Tongue (tissue), 2 donors: Measurements from ENCODE around the gene DRAXIN. TPM values are rescaled to one million over a fixed set of nuclear protein-coding genes. Genes with fewer than 3 reads are reported as not detected.

Experiments
- DNase-seq: peaks from one replicate; pipeline ENCODE4 v3.0.0-alpha.2; 2015
- total RNA-seq: library from RNA; depleted of rRNA; stranded (reverse); fragments of >200 nt; gene quantifications from one replicate; pipeline ENCODE4 v1.2.3, GENCODE V29; 2014

Gene DRAXIN
- total RNA-seq, 1 donor from 2014 or later, result 0.31 TPM

DNA sequence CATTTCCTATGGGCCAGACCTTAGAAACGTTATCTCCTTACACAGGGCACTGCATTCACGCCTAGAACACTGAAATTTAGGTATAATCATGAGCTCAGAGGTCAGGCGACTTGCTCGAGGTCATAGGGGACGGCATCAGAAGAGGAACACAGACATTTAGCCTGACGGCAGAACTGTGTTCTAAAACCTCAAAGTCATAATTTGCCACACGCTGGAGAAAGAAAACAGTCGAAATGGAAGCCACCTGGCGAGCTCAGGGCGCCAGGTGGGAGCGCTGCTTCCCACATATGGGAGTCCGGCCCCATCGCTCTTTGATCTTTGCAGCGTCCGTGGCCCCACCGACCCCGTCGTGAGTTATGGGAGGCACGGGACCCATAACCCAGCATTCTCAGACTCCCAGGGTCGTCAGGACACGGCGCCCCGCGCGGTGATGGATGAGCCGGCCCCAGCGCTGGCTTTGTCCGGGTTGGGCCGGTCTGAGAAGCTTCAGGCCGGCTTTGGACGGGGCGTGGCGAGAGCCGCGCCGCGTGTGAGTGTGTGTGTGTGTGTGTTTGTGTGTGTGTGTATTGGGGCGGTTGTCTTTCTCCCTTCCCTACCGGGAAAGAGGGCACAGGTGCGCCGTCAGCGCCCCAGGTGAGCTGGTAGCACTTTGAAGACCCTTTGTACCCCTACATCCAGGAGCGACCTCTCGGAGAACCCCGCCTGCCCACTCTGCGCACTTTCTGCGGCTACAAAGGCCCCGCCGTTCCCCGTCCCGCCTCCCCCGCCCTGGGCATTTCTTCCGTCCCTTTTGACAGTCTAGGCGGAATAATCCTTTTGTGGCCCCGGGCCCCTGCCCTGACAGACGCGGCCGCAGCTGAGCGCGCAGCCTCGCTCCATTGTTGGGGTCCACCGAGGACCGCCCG is 861 bp upstream of the DRAXIN start:
- peak; percentile 42 for DNase-seq

DNA sequence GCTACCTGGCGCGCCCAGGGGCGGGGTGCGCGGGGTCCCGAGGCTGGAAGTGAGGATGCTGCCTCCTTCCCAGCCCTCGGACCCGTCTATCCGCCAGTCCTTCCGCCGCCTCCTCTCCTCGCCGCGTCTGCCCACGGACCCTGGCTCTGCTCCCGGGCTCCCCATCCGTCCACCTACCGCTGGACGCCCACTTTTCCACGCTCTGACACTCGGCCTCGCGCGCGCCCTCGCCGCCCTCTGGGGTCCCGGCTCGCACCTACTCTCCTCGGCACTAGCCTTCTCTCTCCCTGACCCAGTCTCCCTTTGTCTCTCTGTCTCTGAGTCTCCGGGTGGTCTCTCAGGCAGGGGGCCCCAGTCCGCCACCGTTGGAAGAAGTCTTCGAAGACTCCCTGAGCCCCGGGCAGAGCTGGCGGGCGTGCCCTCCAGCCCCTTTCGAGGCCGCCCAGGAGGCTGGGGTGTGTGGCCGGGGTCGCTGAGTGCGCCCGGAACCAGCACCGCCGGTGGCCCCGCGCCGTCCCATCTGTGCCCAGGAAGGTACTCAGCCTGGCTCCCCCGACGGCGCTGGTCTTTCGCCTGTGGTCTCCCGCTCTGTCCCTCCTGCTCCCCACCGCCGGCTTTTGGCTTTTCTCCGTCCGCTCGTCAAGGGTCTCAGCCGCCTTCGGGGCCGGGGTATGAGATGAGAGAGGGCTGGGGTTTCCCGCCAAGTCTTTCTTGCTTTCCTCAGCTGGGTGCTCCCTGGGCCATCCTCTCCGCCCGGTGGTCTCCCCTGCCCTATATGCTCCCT is 610 bp downstream of the DRAXIN start:
- no peak for DNase-seq

DNA sequence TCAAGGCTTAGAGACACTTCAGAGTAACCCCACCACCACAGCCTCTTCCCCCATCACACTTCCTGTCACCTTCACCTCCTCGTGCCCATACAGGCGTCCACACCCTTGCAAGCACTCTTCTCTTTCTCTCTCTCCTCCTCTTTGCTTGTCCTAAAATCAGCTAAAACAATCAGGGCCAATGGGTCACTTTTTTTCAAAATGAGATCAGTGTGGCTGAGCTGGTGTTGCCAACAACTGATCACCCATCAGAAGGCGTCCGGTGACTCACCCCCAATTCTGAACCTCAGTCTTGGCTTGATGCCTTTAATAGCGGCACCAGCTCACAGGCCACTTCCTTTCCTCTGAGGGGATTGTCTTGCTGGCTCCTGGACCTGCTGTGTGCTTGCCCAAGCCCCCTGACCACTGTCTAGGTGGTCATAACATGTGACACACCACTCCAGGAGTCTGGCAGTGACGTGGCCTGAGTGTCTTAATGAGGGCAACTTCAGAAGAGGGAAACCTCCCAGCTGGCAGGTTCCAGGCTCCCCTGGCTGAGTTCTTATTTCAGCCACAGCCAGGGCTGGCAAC is 1.6 kb downstream of the DRAXIN start:
- DNase-seq, result no peak

DNA sequence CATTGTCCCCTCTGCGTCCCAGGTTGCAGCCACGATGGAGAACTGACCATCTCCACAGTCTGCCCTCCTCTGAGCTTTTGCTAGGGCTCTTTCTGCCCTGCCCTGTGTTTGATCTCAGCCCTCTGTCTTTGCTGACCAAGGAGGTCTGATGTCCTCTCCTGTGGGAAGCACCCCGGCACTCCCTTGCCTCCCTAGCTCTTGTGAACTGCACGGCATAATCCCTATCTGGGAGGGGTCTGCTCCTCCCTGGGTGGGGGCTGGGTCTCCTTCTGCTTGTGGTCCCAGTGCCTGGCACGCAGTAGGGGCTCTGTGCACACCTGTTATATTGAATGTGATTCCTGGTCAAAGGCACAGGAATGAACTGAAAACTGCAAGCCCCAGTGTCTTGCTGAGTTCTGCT is 2.4 kb downstream of the DRAXIN start:
- DNase-seq, result no peak

DNA sequence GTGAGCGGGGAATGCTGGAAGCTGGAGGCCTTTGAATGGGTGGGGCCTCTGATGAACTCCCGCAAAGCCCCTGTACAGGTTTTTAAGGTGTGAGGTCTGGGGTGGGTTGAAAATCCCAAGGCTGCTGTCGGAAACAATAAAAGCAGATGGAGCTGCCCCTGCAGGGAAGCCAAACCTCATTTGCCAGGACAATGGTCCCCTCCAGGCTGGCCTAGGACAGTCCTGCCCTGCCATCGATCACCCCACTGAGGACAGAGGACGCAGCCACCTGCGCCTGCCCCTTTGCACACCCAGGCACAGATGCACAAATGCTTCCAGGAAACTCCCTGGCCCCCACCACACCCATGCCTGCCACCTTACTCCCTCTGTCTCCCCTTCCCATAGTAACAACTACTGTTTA is 4.4 kb downstream of the DRAXIN start:
- DNase-seq, result no peak

DNA sequence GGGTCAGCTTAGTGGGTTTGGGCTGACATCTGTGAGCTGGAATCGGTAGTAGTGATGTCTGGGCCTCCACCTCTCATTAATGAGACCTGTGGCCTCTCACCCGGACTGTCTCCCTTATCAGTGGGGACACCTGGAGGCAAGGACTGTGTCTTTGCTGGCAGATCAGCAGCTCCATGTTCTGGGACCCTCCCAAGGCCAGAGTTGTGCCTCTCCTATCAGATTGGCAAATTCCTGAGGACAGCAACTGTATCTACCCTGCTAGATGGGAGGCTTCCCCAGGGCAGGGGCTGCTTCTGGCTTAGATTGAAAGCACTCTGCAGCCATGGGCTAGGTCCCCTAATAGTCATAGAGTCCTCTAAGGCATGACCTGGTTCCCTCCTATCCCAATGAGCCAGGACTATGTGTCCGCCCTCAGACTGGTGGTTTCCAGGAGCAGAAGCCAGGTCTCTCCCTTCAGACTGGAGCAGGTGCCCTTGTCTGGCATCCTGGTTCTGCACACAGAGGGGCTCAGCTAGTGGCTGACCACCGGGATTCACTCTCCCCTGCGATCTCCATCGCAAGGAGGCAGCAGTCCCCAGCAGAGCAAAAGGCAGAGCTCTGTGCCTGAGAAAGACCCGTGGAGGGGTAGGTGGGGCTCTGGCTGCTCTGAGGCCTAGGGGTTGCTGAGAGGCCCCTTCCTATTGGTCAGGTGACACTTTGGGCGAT is 5.8 kb downstream of the DRAXIN start:
- no peak for DNase-seq

DNA sequence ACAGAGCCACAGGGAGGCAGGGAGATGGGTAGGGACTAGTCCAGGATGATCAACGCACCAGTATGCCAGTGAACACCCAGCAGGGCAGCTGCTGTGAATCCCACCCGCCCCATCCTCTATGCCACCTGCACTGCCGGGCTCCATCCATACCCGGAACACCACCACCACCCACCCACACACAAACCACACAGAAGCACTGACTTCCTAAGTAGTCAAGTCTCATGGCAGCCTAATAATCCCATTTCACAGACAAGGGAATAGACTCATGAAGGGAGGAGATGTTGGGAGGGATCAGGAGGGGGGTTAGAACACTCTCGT is 6.3 kb downstream of the DRAXIN start:
- no peak for DNase-seq

DNA sequence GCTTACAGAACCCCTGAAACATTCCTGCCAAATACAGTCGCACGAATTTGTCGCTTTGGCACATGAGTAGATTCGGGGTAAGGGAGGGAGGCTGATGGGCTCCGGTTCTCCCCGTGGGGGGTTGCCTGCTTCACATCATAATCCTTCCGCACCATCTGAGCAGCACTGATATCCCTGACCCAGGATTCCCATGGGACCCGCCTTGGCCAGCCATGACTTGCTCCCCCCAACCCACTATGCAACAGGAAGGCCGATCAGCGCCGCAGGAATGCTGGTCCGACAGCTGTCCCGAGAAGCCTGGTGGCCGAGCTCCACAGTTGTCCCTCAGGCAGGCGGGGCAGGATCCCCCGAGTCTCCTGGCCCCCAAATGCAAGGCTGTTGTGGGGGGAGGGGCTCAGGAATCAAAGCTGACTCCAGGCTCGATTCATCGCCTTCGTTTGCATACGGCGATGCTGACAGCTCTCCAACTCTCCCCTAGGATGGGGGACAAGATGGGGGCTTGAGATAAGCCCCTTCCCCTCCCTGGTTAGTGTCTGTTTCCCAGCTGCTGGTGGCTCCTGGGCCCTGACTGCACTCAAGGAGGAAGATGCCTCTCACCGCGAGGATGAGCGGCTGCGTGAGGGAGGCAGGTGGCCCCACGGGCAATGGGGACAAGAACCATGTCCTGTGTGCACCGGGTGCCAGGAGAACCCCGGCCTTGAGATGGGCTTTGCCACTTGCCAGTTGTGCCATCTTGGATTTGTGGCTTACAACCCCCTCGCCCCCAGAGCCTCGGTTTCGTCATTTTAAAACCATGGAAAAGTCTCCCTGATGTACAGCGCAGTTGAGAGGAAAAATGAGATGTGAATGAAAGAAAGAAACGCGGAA is 9.3 kb downstream of the DRAXIN start:
- peak; percentile 86 for DNase-seq

DNA sequence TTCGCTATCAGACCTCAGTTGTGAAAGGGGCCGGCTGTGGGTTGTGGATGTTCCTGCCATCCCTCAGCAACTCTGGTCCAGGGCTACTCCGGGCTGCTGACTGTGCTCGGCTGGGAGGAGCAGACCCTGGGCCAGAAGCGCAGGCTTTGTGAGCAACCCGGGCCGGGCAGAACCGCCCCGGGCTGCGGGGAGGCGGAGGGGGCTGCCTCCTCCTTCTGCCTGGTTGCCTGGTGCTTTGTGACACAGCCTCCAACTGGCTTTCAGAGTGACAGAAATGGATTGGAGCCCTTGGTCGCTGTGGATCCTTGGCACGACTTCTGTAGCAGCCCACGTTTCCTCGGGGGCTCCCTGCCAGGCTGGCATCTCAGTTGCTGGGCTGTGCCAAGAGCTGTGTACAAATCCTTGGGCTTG is 10.0 kb downstream of the DRAXIN start:
- peak; percentile 87 for DNase-seq

DNA sequence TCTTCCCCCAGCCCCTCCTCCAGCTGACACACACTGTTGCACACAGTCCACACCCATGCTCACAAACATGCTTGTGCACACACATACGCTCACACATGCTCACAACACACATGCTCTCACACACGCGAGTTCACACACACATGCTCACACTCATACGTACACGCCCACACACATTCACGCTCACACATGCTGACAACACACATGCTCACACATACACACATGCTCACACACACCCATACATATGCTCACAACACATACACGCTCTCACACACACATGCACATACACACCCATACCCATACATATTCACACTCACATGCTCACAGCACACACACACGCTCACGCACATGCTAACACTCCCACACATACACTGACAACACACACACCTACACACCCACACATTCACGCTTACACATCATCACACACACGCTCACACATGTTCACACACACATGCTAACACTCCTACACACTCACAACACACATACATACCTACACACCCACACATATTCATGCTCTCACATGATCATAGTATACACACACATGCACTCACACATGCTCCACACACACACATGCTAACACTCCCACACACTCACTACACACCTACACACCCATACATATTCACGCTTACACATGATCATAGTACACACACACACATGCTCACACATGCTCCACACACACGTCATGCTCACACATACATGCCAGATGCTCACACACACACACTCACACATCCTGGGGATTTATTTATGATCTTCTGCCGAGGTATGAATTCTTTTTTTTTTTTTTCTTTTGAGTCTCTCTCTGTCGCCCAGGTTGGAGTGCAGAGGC is 10.7 kb downstream of the DRAXIN start:
- DNase-seq, result no peak

DNA sequence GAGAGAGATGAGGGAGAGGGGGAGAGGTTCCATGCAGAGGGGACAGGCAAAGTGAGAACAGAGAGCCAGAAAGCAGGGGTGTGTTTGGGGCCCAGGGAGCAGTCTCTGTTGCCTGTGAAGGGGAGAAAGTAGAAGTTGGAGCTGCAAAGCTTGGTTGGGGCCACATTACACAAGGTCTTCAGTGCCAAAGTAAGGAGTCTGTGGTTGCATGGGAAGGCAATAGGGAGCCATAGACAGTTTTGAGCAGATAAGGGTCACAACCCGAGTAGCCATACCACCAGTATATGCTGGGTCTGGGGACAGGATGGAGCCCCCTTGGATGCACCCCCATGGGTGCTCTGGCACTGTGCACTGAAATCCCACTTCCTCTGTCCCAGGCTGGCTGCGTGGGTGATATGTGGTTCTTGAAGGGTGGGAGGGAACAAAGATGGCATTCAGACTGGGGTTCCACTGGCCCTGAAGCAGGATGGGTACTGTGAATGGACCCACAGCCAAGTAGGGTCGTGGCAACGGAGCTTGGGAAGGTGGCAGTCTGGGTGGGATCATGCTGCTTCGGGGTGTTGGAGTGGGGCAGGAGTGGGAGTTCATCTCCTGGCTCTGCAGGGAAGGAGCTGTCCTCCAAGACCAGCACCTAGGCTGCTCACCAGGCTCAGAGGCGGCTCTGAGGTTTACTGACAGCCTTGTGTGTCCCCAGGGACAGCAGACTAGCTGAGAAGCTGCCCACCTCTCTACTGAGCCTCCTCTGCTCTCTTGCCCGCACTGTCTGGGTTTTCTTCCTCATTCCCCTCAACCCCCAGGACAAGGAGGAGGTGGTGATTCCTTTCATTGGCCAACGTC is 12.1 kb downstream of the DRAXIN start:
- no peak for DNase-seq

DNA sequence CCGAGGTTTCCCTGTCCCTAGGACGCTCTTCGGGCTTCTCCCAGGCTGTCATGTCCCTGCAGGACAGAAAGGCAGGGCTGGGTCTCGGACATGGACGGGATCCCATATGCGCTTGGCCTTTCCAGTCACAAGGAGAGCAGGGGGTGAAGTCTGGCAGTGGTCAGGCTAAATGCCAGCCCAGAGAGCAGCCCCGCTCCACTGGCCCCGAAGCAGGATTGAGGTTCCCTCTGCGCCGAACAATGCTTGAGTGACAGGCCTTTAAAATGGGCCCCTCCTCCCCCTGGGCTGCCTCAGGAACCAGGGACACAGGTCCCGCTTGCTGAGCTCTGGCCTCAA is 12.7 kb downstream of the DRAXIN start:
- DNase-seq, result no peak

DNA sequence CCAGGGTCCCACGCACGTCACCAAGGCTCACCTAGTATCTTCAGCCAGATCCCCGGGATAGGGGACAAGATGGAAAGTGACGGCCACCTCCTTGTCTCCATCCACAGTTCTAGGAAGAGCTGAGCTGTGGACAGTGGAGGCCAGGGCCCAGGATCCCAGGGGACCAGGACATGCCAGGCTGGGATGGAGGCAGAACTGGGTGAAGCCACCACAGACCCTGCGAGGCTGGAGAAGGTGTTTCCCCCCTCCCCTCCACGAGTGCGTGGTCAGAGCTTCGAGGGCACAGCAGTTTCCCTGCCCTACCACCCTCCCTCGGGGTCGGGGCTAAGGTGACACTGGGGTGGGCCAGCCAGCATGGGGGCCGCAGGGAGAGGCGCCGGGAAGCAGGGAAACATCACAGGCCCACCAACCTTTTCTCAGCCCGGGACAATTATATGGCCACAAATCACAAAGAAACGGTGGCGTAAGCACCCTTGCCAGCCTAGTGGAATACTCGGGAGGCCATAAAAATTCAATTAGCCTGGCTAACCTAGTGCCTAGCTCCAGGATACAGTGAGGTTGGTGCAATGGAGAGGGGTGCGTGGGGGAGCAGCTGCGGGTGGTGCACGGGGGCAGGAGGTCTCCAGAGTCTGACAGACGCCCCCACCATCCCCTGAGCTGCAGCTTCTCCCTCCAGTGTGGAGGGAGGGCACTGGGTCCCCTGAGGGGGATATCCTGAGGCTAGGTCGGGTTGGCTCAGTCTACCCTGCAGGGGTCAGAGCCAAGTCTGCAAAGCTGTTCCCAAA is 13.4 kb downstream of the DRAXIN start:
- no peak for DNase-seq

DNA sequence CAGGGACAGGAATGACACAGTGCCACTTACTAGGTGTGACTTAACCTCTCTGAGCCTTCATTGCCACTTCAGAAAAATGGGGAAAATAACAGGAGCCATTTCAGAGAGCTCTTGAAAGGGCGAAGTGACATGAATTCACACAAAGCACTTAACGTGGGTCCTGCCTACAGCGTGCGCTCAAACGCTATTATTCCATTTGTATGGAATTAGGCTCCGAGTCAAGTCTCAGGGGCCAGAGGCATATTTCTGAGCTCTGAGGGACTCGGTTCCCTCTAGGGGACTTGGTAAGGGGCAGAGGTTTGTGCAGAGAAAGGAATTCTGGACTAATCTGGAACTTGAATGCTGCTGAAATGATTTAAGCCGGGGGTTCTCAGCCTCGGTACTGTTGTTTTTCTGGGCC is 14.1 kb downstream of the DRAXIN start:
- no peak for DNase-seq

DNA sequence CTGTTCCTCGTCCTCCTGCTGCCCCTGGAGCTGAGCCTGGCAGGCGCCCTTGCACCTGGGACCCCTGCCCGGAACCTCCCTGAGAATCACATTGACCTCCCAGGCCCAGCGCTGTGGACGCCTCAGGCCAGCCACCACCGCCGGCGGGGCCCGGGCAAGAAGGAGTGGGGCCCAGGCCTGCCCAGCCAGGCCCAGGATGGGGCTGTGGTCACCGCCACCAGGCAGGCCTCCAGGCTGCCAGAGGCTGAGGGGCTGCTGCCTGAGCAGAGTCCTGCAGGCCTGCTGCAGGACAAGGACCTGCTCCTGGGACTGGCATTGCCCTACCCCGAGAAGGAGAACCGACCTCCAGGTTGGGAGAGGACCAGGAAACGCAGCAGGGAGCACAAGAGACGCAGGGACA is 14.8 kb downstream of the DRAXIN start:
- DNase-seq, result no peak

DNA sequence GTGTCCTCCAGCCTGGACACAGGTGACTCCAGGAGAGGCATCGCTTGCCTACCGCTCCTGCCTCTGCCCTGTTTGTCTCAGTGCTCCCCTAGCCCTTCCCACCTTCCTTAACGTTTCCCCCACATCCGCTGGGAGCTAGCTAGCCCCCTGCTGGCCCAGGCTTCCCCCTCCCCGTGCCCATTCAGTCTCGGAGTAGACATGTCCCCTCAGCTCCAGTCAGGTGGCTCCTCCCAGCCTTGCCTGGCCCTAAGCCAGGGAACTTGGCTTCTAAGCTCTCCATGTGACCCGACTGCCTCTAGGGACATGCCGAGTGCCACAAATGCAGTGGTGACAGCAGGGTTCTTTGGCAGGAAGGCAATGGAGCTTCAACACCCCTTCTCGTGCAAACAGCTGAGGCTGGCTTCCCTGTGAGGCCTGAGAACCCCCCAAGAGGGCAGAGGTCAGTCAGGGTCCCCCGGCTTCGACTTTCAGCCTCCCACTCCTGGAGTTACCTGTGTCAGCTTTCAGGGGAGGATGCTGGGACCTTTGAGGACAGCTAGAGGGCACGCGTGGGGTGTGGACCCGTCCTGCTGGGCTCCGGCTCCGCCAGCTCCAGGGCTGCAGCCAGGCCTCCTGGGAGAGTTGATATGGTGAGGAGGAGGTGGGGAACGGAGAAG is 16.2 kb downstream of the DRAXIN start:
- DNase-seq, result peak; percentile 88

DNA sequence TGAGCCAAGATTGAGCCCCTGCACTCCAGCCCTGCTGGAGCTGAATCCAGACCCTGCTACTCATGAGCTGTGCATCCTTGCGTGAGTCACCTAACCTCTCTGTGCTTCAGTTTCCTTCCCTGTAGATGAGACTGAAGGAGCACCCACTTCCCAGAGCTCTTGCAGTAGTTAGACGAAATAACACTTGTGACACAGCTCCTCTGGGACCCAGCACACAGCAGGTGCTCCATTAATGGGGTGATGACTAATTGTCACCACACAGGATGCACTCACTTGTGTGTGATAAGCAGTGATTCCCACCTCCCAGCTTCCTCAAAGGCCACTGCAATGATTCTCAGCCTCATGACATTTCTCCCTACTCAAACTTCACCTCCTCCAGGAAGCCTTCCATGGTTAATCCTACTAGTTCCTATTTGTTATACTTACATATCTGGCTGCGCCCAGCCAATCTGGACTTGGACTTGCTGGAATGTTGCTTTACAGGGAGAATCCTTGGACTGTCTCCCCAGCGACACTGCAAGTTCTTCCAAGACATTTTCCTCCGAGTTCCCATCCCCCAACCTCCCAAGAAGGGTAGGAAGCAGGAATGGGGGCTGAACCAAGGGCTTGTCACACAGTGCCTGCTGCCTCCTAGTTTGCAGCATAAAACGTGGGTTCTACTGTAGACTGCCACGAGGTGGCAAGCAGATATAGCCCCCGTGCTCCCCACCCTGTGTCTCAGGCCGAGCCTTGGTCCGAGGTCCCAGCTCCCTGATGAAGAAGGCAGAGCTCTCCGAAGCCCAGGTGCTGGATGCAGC is 17.2 kb downstream of the DRAXIN start:
- no peak for DNase-seq

DNA sequence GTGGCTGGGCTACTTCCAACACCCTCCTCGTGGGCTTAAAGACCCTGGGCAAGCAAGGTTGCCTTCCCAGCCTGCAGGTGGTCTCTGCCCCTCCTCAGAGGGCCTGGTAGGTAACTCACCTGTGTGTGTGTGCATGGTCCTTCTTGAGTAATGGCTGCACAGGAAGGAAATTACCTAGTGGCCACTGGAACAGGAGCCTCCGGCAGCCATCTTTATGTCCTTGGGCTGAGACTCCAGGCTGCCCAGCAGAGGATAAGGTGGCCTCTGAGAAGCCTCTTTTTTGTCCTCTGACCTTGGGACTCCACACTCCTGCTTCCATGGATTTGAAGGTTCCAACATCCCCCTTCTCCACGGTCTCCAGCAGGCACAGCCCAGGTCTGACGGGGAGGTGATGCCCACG is 20.0 kb downstream of the DRAXIN start:
- no peak for DNase-seq
